Neural cell (in vitro differentiated cells): ENCODE data around the gene DERL3.
A peak's percentile ranks its signal among the peaks of the same experiment; 100 is the strongest.

ENCODE experiments used
- CTCF ChIP-seq: fragments of 450-650 bp; IDR thresholded peaks from 2 replicates; pipeline ENCODE4 v1.5.1; 2014; ENCODE audit warnings: antibody characterized with exemption, mild to moderate bottlenecking, moderate library complexity; ENCODE audit not compliant: poor library complexity, severe bottlenecking
- EP300 ChIP-seq: fragments of 450-650 bp; conservative IDR thresholded peaks from 2 replicates; pipeline ENCODE4 v1.6.1; 2014; ENCODE audit warnings: antibody characterized with exemption, mild to moderate bottlenecking, moderate library complexity; ENCODE audit not compliant: poor library complexity, severe bottlenecking
- EZH2 ChIP-seq: fragments of 200-600, 300-800 bp; shearing (Covaris generic), sonication (generic); IDR thresholded peaks from 2 replicates; pipeline ENCODE4 v1.6.1; 2014; ENCODE audit warnings: antibody characterized with exemption, low read length, borderline replicate concordance, mild to moderate bottlenecking; ENCODE audit not compliant: insufficient read depth, poor library complexity, severe bottlenecking
- MXI1 ChIP-seq: fragments of 450-650 bp; conservative IDR thresholded peaks from 2 replicates; pipeline ENCODE4 v1.6.1; 2014; ENCODE audit warnings: antibody characterized with exemption, mild to moderate bottlenecking; ENCODE audit not compliant: poor library complexity, severe bottlenecking
- TAF1 ChIP-seq: IDR thresholded peaks from 2 replicates; pipeline ENCODE4 v1.6.1; 2012; ENCODE audit warnings: low read depth

- peak; percentile 13 for TF ChIP-seq CTCF
- TF ChIP-seq TAF1 = no peak
- TF ChIP-seq MXI1 = peak; percentile 94
- TF ChIP-seq EP300 = no peak
- no peak for TF ChIP-seq EZH2
Observed at GRCh38 chr22:23838681-23839468, at the start of gene DERL3.
